AG09319 (cell line): ENCODE data around the gene GRAMD2B.
"Not testable (repeated sequence)": the region's sequence is repeated elsewhere in the genome, so short reads cannot be mapped to it uniquely, and the experiment has no call there.

Experiments
- DNase-seq: peaks from one replicate; pipeline ENCODE4 v3.0.0-alpha.2; 2010; ENCODE audit warnings: low read depth; ENCODE audit errors: extremely low read depth
- TF ChIP-seq, protein P1 (sequence below): IDR thresholded peaks from 2 replicates; pipeline ENCODE4 v1.5.1; 2011; ENCODE audit warnings: low read depth, mild to moderate bottlenecking, inconsistent platforms, low read length, moderate library complexity

Gene GRAMD2B

DNA sequence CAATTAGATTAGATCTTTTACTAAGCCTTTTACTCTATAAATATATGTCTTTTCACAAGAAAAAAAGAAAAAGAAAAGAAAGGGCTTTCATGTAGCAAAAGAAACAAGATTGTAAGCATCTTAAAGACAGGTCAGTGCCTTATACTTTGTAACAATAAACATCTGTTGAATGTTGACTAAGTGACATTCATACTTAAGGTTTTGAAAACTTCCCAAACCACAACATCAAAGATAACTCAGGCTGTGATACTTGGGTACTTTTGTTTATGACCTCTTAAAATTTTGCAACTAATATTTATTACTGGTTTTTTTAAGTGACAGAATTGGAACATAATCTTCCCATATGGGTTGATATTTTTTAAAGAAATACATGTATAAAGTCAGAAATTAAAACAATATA, 7.4 kb downstream of the GRAMD2B start:
- TF ChIP-seq, protein P1, sequence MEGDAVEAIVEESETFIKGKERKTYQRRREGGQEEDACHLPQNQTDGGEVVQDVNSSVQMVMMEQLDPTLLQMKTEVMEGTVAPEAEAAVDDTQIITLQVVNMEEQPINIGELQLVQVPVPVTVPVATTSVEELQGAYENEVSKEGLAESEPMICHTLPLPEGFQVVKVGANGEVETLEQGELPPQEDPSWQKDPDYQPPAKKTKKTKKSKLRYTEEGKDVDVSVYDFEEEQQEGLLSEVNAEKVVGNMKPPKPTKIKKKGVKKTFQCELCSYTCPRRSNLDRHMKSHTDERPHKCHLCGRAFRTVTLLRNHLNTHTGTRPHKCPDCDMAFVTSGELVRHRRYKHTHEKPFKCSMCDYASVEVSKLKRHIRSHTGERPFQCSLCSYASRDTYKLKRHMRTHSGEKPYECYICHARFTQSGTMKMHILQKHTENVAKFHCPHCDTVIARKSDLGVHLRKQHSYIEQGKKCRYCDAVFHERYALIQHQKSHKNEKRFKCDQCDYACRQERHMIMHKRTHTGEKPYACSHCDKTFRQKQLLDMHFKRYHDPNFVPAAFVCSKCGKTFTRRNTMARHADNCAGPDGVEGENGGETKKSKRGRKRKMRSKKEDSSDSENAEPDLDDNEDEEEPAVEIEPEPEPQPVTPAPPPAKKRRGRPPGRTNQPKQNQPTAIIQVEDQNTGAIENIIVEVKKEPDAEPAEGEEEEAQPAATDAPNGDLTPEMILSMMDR, result no peak
- no peak for DNase-seq

DNA sequence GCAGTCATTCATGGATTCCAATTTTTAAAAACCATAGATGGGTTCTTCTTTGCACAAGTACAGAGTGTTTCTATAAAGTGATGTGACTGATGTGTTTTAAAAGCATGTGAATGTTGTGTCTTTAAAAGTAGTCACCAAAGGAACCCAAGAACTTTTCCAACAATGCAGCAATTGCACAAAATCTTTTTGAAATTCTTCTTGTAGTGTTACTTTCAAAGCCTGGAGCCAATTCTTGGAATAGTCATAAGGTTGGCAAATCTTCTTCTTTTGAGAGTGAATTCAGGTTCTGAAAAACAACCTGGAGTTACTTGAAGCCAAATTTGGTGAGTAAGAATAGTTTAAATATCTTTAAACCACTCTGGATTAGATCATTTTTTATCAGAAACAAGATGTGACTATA, 10.5 kb downstream of the GRAMD2B start:
- no peak for DNase-seq
- TF ChIP-seq, protein P1, result no peak

DNA sequence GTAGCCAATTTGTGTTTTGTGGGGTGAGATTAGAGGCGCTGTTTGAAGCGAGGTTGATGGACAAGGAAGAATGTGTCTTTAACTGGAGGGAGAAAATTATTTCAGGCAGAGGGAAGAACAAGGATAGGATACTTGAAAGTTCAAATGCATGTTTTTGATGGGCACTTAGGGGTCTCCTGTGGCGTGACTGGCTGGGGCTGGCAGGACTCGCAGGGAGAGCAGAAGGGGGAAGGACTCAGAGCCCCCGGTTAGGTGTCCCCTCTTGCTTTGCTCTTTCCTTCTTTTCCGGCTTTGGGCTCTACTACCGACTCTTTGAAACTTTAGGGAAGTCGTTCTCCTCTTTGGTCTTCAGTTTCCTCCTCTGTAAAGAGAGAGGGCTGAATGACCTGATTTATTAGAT, 12.1 kb downstream of the GRAMD2B start:
- no peak for DNase-seq
- TF ChIP-seq, protein P1, result no peak

- DNase-seq, result no peak
- TF ChIP-seq, protein P1, result no peak
Measured at GRCh38 chr5:126435714-126436113, 12.5 kb downstream of the GRAMD2B start.

DNA sequence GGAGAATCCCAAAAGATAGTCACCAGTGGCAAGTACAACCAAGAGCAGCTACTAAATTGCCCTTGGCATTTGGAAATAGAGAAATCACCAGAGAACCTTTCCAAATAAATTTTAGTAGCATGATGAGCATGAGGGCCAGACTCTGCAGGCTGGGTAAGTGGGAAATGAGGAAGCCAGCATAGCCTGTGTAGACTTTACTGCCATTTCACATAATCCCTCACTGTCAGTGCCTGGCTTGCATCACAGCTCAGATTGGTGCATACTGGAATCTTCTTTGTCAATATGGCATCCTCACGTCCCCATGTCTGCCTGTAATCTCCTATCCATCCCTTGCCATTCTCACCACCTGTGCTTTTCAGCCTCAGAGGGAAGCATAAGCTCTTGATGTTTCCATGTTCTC, 14.5 kb downstream of the GRAMD2B start:
- TF ChIP-seq, protein P1, result no peak
- DNase-seq, result no peak

GRCh38 chr5:126438267-126438666, 15.1 kb downstream of the GRAMD2B start:
- TF ChIP-seq, protein P1, result no peak
- DNase-seq, result no peak

- DNase-seq, result no peak
- TF ChIP-seq, protein P1, result no peak
Measured at GRCh38 chr5:126438868-126439267, 15.7 kb downstream of the GRAMD2B start.

DNA sequence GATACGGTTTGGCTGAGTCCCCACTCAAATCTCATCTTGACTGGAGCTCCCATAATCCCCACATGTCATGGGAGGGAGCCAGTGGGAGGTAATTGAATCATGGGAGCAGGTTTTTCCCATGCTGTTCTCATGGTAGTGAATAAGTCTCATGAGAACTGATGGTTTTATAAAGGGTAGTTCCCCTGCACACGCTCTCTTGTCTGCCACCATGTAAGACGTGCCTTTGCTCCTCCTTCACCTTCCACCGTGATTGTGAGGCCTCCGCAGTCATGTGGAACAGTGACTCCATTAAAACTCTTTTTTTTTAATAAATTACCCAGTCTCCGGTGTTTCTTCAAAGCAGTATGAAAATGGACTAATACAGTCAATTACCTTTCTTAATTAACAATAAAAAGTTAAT, 16.5 kb downstream of the GRAMD2B start:
- DNase-seq, result not testable (repeated sequence)
